OCI-LY7 (cell line): ENCODE results near the gene MCUR1.
"Not testable (repeated sequence)": the region's sequence is repeated elsewhere in the genome, so short reads cannot be mapped to it uniquely, and the experiment has no call there.

Experiments used
- CTCF ChIP-seq: fragments of 200-600 bp; sonication (generic); conservative IDR thresholded peaks from 2 replicates; pipeline ENCODE4 v1.5.1; 2014; ENCODE audit warnings: mild to moderate bottlenecking, antibody characterized with exemption, low read length, moderate library complexity, mixed read lengths
- EZH2phosphoT487 ChIP-seq: fragments of 200-600 bp; sonication (generic); IDR thresholded peaks from 2 replicates; pipeline ENCODE4 v1.6.1; 2018; ENCODE audit warnings: low read depth, borderline replicate concordance, mild to moderate bottlenecking, mixed run types, antibody characterized with exemption, low read length, moderate library complexity, mixed read lengths

GRCh38 chr6:13834018-13834417 is 19.7 kb upstream of the MCUR1 start:
- not testable (repeated sequence) for TF ChIP-seq CTCF, EZH2phosphoT487
